Measurements from ENCODE around the gene EFNA1.

The EFNA1 gene

DNA sequence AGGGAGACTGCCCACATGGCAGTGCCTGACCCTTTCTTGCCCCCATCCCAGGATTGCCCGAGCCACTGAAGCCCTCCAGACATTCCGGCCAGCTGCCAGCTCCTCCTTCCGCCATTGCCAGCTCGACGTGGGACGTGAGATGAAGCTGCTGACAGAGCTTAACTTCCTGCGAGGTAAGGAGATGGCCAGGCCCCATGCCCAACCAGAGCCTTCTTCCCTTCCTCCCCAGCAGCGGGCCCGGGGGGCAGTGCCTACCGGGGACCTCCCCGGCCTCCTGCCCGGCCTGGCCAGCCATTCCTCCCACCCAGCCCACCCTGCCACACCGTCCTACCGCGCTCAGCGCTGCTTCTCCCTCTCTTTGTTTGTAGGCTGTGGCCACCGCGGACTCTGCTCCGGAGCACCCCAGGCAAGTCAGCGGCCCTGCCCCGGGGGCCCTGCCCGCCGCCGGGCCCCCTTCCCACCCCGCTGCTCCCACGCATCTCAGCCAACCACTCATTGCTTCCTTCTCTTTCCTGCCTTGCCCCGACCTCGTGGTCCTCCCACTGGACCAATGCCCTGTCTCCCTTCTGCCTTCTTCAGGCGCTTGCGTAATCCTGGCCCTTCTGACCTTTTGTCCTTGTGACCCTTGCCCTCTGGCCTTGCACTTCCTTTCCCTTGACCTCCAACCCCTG, 50.9 kb downstream of the EFNA1 start:
- H3K9me3 ChIP-seq (ENCODE audit: control insufficient read depth, insufficient read depth, low read length): no peaks in the 10 kb centered on the region
- no peaks in the 10 kb centered on the region for H3K27me3 ChIP-seq (ENCODE audit: control insufficient read depth, insufficient read depth, low read length)
- no peak overlapping the region for H3K9ac ChIP-seq (ENCODE audit: low read depth, low read length)
- H3K4me3 ChIP-seq (ENCODE audit: low read depth, low read length): no peak overlapping the region
- H3K4me1 ChIP-seq (ENCODE audit: control insufficient read depth, insufficient read depth, low read length): no peaks in the 10 kb centered on the region
- peaks cover 54% of the 10 kb centered on the region for H3K36me3 ChIP-seq (ENCODE audit: control insufficient read depth, insufficient read depth, low read length)
- H3K27ac ChIP-seq (ENCODE audit: low read depth, low read length): no peak overlapping the region

DNA sequence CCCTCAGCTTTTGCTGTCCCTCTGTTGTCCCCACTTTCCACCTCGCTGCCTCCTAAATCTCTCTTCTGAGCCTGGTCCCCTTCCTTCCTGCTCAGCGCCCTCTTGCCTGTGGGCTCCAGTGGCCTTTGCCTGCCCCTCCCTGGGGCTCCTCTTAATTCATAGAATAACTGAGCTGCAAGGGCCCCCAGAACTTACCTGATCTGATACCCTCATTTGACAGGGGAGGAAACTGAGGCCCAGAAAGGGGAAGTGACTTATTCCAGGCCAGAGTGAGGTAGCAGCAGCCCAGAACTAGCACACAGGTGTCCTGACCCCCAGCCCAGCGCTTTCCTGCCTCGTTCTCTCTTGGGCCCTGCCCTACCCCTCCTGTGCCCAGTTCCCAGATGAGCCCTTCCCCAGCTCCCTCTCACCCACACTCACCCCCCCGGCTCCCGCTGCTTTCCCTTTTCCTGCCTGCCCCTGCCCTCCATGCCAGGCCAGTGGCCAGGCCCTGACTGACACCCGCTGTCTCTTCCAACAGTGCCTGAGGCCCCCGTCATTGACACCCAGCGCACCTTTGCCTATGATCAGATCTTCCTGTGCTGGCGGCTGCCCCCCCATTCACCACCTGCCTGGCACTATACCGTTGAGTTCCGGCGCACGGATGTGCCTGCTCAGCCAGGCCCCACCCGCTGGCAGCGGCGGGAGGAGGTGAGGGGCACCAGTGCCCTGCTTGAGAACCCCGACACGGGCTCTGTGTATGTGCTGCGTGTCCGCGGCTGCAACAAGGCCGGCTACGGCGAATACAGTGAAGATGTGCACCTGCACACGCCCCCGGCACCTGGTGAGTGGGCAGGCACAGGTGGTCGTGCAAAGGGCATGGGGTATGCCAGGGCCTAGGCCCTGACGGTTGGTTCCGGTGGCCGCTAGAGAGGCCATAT, 51.7 kb downstream of the EFNA1 start:
- no peaks in the 10 kb centered on the region for H3K4me1 ChIP-seq (ENCODE audit: control insufficient read depth, insufficient read depth, low read length)
- H3K4me3 ChIP-seq (ENCODE audit: low read depth, low read length): no peak overlapping the region
- no peak overlapping the region for H3K27ac ChIP-seq (ENCODE audit: low read depth, low read length)
- H3K27me3 ChIP-seq (ENCODE audit: control insufficient read depth, insufficient read depth, low read length): no peaks in the 10 kb centered on the region
- no peaks in the 10 kb centered on the region for H3K9me3 ChIP-seq (ENCODE audit: control insufficient read depth, insufficient read depth, low read length)
- no peak overlapping the region for H3K9ac ChIP-seq (ENCODE audit: low read depth, low read length)
- H3K36me3 ChIP-seq (ENCODE audit: control insufficient read depth, insufficient read depth, low read length): peaks cover 61% of the 10 kb centered on the region

- H3K27ac ChIP-seq (ENCODE audit: low read depth, low read length): no peak overlapping the region
- H3K9ac ChIP-seq (ENCODE audit: low read depth, low read length): no peak overlapping the region
- no peak overlapping the region for H3K4me3 ChIP-seq (ENCODE audit: low read depth, low read length)
- peaks cover 58% of the 10 kb centered on the region for H3K36me3 ChIP-seq (ENCODE audit: control insufficient read depth, insufficient read depth, low read length)
- H3K4me1 ChIP-seq (ENCODE audit: control insufficient read depth, insufficient read depth, low read length): peaks cover 10% of the 10 kb centered on the region
- H3K27me3 ChIP-seq (ENCODE audit: control insufficient read depth, insufficient read depth, low read length): no peaks in the 10 kb centered on the region
- no peaks in the 10 kb centered on the region for H3K9me3 ChIP-seq (ENCODE audit: control insufficient read depth, insufficient read depth, low read length)
These were observed 53.8 kb downstream of the EFNA1 start for GRCh38 chr1:155181371-155182051.

GRCh38 chr1:155182052-155182550, 54.4 kb downstream of the EFNA1 start:
- Histone ChIP-seq H3K27ac (ENCODE audit: low read depth, low read length) (no peak overlapping the region), H3K27me3 (ENCODE audit: control insufficient read depth, insufficient read depth, low read length) (no peaks in the 10 kb centered on the region), H3K4me1 (ENCODE audit: control insufficient read depth, insufficient read depth, low read length) (peaks cover 14% of the 10 kb centered on the region), H3K9me3 (ENCODE audit: control insufficient read depth, insufficient read depth, low read length) (no peaks in the 10 kb centered on the region), H3K36me3 (ENCODE audit: control insufficient read depth, insufficient read depth, low read length) (peaks cover 53% of the 10 kb centered on the region), H3K9ac (ENCODE audit: low read depth, low read length) (no peak overlapping the region), H3K4me3 (ENCODE audit: low read depth, low read length) (no peak overlapping the region)

DNA sequence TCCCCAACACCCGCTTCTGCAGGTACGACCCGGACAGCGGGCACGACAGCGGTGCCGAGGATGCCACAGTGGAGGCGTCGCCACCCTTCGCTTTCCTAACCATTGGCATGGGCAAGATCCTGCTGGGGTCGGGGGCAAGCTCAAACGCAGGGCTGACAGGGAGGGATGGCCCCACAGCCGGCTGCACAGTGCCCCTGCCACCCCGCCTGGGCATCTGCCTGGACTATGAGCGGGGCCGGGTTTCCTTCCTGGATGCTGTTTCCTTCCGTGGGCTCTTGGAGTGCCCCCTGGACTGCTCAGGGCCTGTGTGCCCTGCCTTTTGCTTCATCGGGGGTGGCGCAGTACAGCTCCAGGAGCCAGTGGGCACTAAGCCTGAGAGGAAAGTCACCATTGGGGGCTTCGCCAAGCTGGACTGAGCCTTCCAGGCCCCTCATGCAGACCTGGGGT, 56.1 kb downstream of the EFNA1 start:
- Histone ChIP-seq H3K9me3 (ENCODE audit: control insufficient read depth, insufficient read depth, low read length) (no peaks in the 10 kb centered on the region), H3K9ac (ENCODE audit: low read depth, low read length) (no peak overlapping the region), H3K4me3 (ENCODE audit: low read depth, low read length) (no peak overlapping the region), H3K4me1 (ENCODE audit: control insufficient read depth, insufficient read depth, low read length) (peaks cover 14% of the 10 kb centered on the region), H3K36me3 (ENCODE audit: control insufficient read depth, insufficient read depth, low read length) (peaks cover 38% of the 10 kb centered on the region), H3K27ac (ENCODE audit: low read depth, low read length) (no peak overlapping the region), H3K27me3 (ENCODE audit: control insufficient read depth, insufficient read depth, low read length) (no peaks in the 10 kb centered on the region)

- Histone ChIP-seq H3K27me3 (ENCODE audit: control insufficient read depth, insufficient read depth, low read length) (no peaks in the 10 kb centered on the region), H3K4me3 (ENCODE audit: low read depth, low read length) (no peak overlapping the region), H3K9me3 (ENCODE audit: control insufficient read depth, insufficient read depth, low read length) (no peaks in the 10 kb centered on the region), H3K4me1 (ENCODE audit: control insufficient read depth, insufficient read depth, low read length) (peaks cover 14% of the 10 kb centered on the region), H3K27ac (ENCODE audit: low read depth, low read length) (no peak overlapping the region), H3K9ac (ENCODE audit: low read depth, low read length) (no peak overlapping the region), H3K36me3 (ENCODE audit: control insufficient read depth, insufficient read depth, low read length) (peaks cover 32% of the 10 kb centered on the region)
These were observed 56.7 kb downstream of the EFNA1 start for GRCh38 chr1:155184351-155184811.
